GM18951 (cell line): ENCODE measurements around the gene ANKH.
"Not testable (repeated sequence)": the region's sequence is repeated elsewhere in the genome, so short reads cannot be mapped to it uniquely, and the experiment has no call there.

Experiments
- POLR2A ChIP-seq: IDR thresholded peaks from 4 replicates; pipeline ENCODE4 v1.6.1; 2011; ENCODE audit warnings: mild to moderate bottlenecking; ENCODE audit not compliant: insufficient read length, insufficient read depth; ENCODE audit errors: extremely low read depth
- in situ Hi-C: fragments of 300-500 bp; cut with MboI; formaldehyde crosslinking; loops from one replicate; pipeline ENCODE4 v1.12.0; 2022; ENCODE audit warnings: low sequenced_read_pairs, mixed read lengths, inconsistent platforms; ENCODE audit not compliant: unreplicated experiment

ANKH gene

DNA sequence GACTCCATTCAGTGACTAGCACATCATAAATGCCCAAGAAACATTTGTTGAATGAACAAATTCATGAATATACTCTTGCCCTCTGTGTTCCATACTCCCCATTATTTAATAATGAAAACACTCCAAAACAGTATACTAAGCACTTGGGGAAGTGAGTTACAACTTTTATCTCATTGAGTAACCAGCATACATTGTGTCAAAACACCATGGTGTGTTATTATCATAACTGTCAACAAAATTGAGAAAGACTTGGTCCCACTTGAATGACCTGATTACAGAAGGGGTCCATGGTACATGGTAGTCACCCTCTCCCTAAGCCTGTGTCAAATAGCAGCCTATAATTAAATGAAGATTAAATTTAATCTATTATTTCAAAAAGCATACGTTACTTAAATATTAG, 16.2 kb downstream of the ANKH start:
- in situ Hi-C loops, result no loop called here
- TF ChIP-seq POLR2A, result no peak

DNA sequence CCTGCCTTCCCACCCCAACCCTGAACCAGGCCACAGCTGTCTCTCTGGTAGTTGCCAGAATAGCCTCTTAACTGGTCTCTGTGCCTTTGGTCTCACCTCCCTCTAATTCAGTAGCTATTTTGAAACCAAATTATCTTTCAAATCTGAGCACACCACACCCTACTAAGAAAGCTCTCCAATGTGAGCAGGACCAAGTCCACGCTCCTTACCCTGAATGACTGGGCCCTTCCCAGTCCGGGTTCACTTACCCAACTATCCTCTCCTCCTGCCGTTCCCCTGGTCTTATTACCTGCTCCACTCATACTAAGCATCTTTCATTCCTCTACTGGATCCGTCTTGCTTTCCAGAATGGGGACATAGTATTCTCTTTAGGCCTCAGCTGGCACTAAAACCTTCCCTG, 16.8 kb downstream of the ANKH start:
- TF ChIP-seq POLR2A, result no peak
- in situ Hi-C loops, result no loop called here

- no peak for TF ChIP-seq POLR2A
These were observed 17.9 kb downstream of the ANKH start for GRCh38 chr5:14853685-14854084.

DNA sequence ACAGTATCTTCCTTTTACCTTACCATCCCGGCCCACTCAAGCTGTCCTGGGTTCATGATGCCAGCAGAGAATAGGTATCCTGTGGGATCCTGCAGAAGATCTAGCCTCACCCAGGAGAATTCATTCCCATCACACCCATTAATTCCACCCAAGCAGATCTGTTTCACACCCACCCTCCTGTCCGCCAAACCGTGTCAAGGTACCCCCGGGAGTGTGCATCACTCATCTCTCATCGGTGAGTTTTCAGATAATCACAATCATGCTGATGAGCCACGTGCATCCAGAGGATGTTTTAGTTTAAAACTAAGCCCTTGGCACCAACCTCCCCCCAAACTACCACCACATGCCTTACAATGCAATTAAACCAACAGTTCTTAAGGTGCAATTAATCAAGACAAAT, 18.8 kb downstream of the ANKH start:
- in situ Hi-C loops, result no loop called here
- no peak for TF ChIP-seq POLR2A

More at GRCh38 chr5:14853685-14854084, 17.9 kb downstream of the ANKH start:
- in situ Hi-C loops, result no loop called here

GRCh38 chr5:14851999-14852526, 19.5 kb downstream of the ANKH start:
- TF ChIP-seq POLR2A, result no peak
- in situ Hi-C loops, result no loop called here

- no peak for TF ChIP-seq POLR2A
- in situ Hi-C loops, result no loop called here
These were observed 20.0 kb downstream of the ANKH start for GRCh38 chr5:14851597-14851996.

DNA sequence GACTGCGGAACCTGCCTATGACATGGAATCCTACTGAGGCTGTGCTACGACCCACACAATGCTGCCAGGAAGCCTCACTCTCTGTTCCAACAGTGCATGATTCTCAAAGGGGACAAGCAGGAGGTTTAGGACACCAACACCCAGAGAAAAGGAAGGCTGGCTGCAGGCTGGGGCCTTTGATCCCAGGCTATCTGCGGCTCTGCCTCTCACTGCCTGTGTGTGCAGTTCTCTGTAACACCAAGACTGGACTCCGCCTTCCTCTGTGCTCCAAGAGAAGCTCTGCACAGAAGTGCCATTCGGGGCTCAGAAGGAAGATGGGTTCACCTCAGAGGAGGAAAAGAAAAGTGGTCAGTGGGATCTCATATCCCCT, 20.5 kb downstream of the ANKH start:
- in situ Hi-C loops, result no loop called here
- no peak for TF ChIP-seq POLR2A

DNA sequence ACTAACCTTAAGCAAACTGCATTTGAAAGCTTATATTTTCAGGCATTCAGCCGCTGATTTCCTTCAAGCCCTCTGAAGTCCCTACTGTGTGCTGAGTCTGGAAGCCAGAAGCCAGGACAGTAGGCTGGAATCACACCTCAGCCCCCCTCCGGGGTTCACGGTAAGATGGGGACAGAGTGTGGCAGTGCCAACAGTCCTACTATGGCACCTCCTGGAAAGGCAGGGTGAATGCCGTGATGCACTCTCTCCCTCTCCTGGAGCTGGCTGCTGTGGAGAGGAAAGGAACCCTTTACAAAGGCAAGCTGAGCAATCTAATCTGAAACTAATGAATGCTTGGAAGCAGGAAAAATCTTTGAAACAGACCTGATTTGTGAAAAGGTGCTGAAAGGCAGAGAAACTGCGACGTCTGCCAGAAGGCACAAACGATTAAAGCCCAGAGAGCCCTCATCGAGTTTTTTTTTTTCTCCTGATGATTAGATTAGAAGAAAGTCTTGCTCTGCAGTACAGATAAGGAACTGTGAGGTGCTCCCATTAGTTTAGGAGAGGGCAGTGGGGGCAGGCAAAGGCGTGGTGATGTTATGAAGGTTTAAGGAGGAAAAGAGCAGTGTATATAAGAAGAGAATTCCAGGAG, 21.0 kb downstream of the ANKH start:
- TF ChIP-seq POLR2A, result no peak
- in situ Hi-C loops, result no loop called here

- TF ChIP-seq POLR2A, result no peak
- in situ Hi-C loops, result no loop called here
These were observed 21.9 kb downstream of the ANKH start for GRCh38 chr5:14849516-14850294.

DNA sequence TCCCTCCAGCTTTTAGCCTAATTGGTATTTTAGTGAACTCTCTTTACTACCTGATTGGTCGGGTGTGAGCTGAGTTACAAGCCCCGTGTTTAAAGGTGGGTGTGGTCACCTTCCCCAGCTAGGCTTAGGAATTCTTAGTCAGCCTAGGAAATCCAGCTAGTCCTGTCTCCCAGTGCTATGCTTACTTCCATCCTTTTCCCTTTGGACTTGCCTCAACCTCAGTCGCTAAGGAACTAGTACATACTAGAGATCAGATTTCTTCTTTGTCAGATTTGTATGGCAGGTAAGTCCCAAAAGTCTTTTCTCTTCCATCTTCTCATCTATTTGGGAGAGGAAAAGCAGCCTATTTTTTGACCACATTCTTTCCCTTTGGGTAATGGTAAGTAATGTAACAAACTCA, 22.6 kb downstream of the ANKH start:
- in situ Hi-C loops, result not testable (repeated sequence)

DNA sequence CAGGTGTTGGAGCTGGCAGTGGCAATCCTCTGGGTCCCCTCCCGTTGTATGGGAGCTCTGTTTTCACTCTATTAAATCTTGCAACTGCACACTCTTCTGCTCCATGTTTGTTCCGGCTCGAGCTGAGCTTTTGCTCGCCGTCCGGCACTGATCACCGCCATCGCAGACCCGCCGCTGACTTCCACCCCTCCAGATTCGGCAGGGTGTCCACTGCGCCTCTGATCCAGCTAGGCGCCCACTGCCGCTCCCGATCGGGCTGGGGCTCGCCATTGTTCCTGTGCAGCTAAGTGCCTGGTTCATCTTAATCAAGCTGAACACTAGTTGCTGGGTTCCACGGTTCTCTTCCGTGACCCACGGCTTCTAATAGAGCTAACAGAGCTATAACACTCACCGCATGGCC, 23.2 kb downstream of the ANKH start:
- in situ Hi-C loops, result no loop called here

DNA sequence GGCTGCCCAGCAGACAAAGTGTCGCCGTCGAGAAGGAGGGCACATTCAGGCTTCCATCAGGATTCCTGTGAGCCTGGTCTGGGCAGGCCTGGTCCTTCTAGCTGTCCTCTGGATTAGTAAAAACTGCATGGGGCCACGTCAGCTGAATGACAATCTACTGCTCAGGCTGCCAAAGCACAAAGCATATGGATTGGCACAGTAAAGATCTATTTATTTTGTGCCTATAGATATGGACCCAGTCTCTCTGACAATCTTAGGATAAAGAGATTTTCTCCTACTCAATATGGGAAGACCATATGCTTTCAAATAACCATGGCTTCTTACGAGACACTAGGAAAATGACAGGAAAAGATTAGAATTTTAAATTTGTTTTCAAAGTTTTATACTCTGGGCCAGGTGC, 24.1 kb downstream of the ANKH start:
- in situ Hi-C loops, result no loop called here
- TF ChIP-seq POLR2A, result no peak

More for the DNA sequence above, 23.2 kb downstream of the ANKH start:
- TF ChIP-seq POLR2A, result no peak

GRCh38 chr5:14842117-14842516, 29.5 kb downstream of the ANKH start:
- TF ChIP-seq POLR2A, result no peak
- in situ Hi-C loops, result no loop called here

GRCh38 chr5:14840624-14841023, 31.0 kb downstream of the ANKH start:
- in situ Hi-C loops, result no loop called here
- no peak for TF ChIP-seq POLR2A
